Mucosa of rectum (tissue), 2 donors: ENCODE measurements around the gene TNPO3.

Experiments used
- H3K27ac ChIP-seq, 2 donors: one replicate each; pipeline ENCODE4 v1.7.0; 2013; ENCODE audit warnings: inconsistent platforms in 2 of 2, low read depth in 2 of 2, low read length in 2 of 2
- H3K27me3 ChIP-seq, 2 donors: one replicate each; pipeline ENCODE4 v1.7.0; 2013; ENCODE audit warnings: low read length in 2 of 2; ENCODE audit not compliant: control insufficient read depth in 2 of 2, insufficient read depth in 2 of 2
- H3K36me3 ChIP-seq, 2 donors: one replicate each; pipeline ENCODE4 v1.7.0; 2013; ENCODE audit warnings: low read length in 2 of 2; ENCODE audit not compliant: control insufficient read depth in 2 of 2, insufficient read depth in 2 of 2
- H3K4me1 ChIP-seq, 2 donors: one replicate each; pipeline ENCODE4 v1.7.0; 2013; ENCODE audit warnings: low read length in 2 of 2, mild to moderate bottlenecking in 1 of 2; ENCODE audit not compliant: control insufficient read depth in 2 of 2, insufficient read depth in 2 of 2
- H3K4me3 ChIP-seq, 2 donors: one replicate each; pipeline ENCODE4 v1.7.0; 2013; ENCODE audit warnings: low read length in 2 of 2
- H3K9ac ChIP-seq, 2 donors: one replicate each; pipeline ENCODE4 v1.7.0; 2013; ENCODE audit warnings: low read length in 2 of 2, low read depth in 1 of 2, mild to moderate bottlenecking in 1 of 2
- H3K9me3 ChIP-seq, 2 donors: one replicate each; pipeline ENCODE4 v1.7.0; 2013; ENCODE audit warnings: low read length in 2 of 2; ENCODE audit not compliant: control insufficient read depth in 2 of 2
- donor health status: healthy.
- donor health status: Normal muscosa, but diverticular disease.

TNPO3 gene

DNA sequence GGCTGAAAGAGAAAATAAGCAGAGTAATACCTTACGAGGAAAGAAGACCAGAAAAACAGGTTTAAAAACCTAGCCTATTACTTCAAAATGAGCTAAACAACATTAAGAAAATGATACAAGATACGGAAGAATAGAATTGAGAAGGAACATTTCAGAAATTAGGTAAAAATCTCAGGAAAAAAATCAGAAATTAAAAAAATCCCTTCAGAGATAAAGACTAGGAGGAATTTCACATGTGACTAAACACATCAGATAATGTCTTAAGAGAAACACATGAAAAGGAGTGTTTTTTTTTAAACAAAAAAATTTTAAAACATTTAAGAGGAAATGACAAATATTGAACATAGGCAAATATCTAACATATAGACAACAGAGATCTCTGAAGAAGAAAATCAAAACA, 33.3 kb downstream of the TNPO3 start:
- peaks cover 0 to 2% of the 10 kb centered on the region in 2 donors for H3K36me3 ChIP-seq
- no peak overlapping the region for H3K27ac ChIP-seq
- no peak overlapping the region for H3K9ac ChIP-seq
- H3K9me3 ChIP-seq = no peaks in the 10 kb centered on the region
- H3K4me1 ChIP-seq = peaks cover 4 to 5% of the 10 kb centered on the region in 2 donors
- H3K27me3 ChIP-seq = no peaks in the 10 kb centered on the region
- no peak overlapping the region for H3K4me3 ChIP-seq

DNA sequence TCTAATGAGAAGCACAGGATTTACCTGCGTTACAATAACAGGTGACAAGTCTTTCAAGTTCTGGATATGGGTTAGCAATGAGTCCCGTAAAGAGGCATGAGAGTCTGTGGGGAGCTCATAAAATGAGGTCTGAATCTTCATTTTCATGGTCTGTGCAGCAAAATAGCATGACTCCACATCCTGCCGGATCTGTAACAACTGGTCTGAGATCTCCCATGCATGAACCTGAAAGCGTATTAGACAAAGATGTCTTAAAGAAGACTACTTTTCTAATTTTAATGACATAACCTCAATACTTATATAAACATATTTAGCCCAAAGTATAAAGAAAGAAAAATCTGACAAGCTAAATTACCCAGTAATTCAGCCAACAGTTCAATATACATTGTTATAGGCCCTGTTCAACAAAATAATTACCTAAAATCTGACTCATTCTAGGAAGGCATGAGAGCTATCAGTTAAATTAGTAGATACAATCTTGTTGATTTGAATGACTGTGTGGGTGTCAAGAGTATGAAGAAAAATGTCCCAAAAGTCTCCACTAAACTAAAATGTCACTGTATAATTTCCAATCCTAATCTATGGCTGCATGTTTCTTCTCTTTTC, 36.9 kb downstream of the TNPO3 start:
- Histone ChIP-seq H3K4me1 (no peaks in the 10 kb centered on the region), H3K36me3 (peaks cover 24 to 26% of the 10 kb centered on the region in 2 donors), H3K27me3 (no peaks in the 10 kb centered on the region), H3K4me3 (no peak overlapping the region), H3K9ac (no peak overlapping the region), H3K27ac (no peak overlapping the region), H3K9me3 (no peaks in the 10 kb centered on the region)

DNA sequence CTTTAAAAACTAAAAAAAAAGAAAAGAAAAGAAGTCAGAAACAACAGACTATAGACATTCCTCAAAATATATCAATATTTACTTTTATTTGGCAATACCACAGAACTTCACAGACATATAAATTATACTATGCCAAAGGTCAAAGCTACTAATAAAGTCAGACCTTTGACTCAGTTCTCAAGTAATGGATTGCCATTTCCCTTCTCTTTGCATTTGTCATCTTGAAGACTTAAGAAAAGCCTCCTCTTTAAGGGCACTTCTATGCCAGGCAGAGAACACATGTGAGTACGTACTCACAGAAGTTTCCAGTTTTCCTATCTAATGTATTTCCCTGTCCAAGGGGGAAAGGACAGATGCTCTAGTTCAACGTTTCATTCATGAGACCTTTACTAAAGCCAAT, 37.6 kb downstream of the TNPO3 start:
- Histone ChIP-seq H3K9me3 (no peaks in the 10 kb centered on the region), H3K36me3 (peaks cover 24 to 26% of the 10 kb centered on the region in 2 donors), H3K4me1 (no peaks in the 10 kb centered on the region), H3K27ac (no peak overlapping the region), H3K27me3 (no peaks in the 10 kb centered on the region), H3K9ac (no peak overlapping the region), H3K4me3 (no peak overlapping the region)

DNA sequence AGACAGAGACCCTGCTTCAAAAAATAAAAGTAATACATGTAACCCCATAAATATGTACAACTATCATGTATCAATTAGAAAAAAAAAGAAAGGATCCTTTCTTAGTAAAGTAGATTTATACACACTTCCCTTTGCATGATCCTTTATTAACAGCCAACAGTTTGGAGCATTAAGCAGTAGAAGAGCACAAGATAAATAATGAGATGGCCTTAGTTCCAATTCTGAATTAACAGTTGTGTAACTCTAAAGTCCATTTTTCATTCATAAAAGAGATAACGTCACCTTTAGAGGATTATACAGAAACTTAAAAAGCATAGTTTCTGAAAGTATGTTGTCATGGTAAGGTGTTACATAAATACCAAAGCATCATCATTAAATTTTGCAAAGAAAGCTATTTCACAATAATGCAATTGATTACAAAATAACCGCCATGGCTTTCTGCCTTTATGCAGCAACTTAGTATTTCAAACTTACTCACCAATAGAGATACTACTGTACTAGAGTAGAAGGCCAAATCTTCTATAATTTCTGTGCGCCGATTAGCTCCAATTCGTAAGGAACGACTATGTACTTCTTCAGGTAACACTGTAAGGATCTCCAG, 40.3 kb downstream of the TNPO3 start:
- Histone ChIP-seq H3K27me3 (no peaks in the 10 kb centered on the region), H3K4me3 (no peak overlapping the region), H3K9ac (no peak overlapping the region), H3K9me3 (no peaks in the 10 kb centered on the region), H3K27ac (no peak overlapping the region), H3K4me1 (no peaks in the 10 kb centered on the region), H3K36me3 (peaks cover 26 to 29% of the 10 kb centered on the region in 2 donors)

DNA sequence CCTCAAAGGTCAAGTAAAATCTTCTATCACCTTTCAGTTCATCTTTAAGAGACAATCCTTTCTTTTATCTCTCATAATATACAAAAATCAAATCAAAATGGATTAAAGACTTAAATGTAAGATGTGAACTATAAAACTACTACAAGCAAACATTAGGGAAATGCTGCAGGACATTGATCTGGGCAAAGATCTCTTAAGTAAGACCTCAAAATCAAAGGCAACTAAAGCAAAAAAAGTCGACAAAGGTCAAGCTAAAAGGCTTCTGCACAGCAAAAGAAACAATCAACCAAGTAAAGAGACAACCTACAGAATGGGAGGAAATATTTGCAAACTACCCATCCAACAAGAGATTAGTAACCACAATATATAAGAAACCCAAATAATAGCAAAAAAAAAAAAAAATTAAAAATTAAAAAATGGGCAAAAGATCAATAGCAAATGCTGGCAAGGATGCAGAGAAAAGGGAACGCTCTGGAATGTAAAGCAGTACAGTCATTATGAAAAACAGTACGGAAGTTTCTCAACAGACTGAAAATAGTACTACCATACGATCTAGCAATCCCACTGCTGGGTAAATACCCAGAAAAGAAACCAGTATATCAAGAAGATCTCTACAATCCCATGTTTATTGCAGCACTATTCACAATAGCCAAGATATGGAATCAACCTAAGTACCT, 41.7 kb downstream of the TNPO3 start:
- Histone ChIP-seq H3K4me1 (no peaks in the 10 kb centered on the region), H3K9me3 (no peaks in the 10 kb centered on the region), H3K27ac (no peak overlapping the region), H3K9ac (no peak overlapping the region), H3K4me3 (no peak overlapping the region), H3K27me3 (no peaks in the 10 kb centered on the region), H3K36me3 (peaks cover 27 to 30% of the 10 kb centered on the region in 2 donors)

DNA sequence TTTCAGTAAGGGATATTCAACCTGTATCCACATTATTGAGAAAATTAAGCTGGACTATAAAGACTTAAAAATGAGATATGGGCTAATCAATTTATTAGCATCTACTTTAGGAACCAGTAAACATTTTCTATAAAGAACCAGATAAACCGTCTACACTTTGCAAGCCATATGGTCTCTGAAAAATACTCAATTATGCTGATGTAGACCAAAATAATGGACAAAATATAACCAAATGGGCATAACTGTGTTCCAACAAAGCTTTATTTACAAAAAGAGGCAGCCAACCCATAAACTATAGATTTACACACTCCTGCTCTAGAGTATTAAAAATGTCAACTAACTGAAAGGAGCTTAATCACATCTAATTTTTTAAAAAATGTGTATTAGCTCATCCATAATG, 42.3 kb downstream of the TNPO3 start:
- no peak overlapping the region for H3K9ac ChIP-seq

DNA sequence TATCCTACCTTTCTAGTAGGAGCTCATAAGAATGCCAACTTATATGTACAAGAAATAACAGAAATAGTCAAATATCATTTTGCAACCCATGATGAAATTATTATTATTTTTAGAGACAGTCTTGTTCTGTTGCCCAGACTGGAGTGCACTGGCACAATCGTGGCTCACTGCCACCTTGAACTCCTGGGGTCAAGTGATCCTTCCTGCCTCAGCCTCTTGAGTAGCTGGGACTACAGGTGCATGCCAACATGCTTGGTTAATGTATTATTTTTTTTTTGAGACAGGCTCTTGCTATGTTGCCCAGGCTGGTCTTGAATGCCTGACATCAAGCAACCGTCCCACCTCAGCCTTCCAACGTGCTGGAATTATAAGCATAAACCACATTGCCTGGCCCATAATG, 44.8 kb downstream of the TNPO3 start:
- H3K36me3 ChIP-seq = peaks cover 19 to 23% of the 10 kb centered on the region in 2 donors
- no peak overlapping the region for H3K9ac ChIP-seq
- H3K4me1 ChIP-seq = no peaks in the 10 kb centered on the region
- no peak overlapping the region for H3K27ac ChIP-seq
- H3K9me3 ChIP-seq = no peaks in the 10 kb centered on the region
- no peak overlapping the region for H3K4me3 ChIP-seq
- no peaks in the 10 kb centered on the region for H3K27me3 ChIP-seq

More for the DNA sequence above, 42.3 kb downstream of the TNPO3 start:
- Histone ChIP-seq H3K27me3 (no peaks in the 10 kb centered on the region), H3K9me3 (no peaks in the 10 kb centered on the region), H3K36me3 (peaks cover 27 to 30% of the 10 kb centered on the region in 2 donors), H3K4me3 (no peak overlapping the region), H3K27ac (no peak overlapping the region), H3K4me1 (no peaks in the 10 kb centered on the region)

DNA sequence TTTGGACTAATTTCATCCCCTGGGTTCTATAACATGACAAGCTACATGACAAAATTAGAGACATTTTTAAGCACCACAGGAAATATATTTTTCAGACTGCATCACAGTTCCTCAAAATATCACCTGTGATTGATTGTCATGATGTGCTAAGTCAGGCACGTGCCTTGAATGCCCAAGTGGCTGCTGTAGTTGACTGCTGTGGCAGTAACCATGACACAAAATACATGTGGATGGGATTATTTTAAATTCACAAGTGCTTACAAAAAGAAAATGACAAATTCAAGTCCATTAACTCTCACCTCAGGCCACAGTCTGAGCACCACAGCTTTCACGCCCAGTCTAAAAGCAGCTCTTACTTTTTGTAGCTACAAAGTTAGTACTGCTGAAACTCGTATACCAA, 45.5 kb downstream of the TNPO3 start:
- Histone ChIP-seq H3K9ac (no peak overlapping the region), H3K4me3 (no peak overlapping the region), H3K36me3 (peaks cover 16 to 21% of the 10 kb centered on the region in 2 donors), H3K4me1 (no peaks in the 10 kb centered on the region), H3K27ac (no peak overlapping the region), H3K27me3 (no peaks in the 10 kb centered on the region), H3K9me3 (no peaks in the 10 kb centered on the region)

DNA sequence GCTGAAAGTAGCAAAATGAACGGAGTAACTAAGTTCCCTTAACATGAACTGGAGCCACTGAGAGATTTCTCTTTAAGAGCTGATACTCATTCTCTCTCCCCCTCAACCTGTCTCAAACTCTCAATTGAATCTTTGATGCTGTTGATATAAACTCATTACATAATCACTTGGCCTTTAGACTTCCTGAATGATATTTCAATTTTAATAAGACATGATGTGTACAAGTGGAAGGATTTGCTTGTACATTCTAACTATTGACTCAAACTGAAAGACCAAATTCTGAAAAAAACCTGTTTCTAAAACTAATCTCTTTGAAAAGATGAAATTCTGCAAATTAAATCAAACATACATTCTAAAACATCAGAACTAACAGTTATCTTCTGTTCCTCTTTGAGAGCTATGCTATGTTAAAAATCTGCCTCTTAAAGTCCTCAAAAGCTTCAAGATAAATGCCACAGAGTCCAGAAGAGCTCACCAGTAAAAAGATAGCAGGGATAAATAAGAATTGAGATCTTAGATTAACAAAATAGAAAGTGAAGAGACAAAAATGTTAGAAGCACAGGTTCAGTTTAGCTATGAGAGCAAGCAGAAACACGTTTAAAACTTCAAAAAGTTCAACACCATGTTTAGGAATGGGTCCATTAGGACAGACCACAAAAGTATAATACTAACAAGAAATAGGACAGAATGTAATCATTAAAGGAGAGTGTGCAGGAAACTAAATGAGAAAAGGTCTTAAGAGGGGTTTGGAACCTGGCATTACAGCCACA, 46.1 kb downstream of the TNPO3 start:
- H3K9ac ChIP-seq = peak overlapping the region in 1 of 2 donors; percentile 17
- peaks cover 17 to 18% of the 10 kb centered on the region in 2 donors for H3K36me3 ChIP-seq
- no peaks in the 10 kb centered on the region for H3K27me3 ChIP-seq
- H3K4me3 ChIP-seq = no peak overlapping the region
- no peaks in the 10 kb centered on the region for H3K4me1 ChIP-seq
- no peaks in the 10 kb centered on the region for H3K9me3 ChIP-seq
- no peak overlapping the region for H3K27ac ChIP-seq

DNA sequence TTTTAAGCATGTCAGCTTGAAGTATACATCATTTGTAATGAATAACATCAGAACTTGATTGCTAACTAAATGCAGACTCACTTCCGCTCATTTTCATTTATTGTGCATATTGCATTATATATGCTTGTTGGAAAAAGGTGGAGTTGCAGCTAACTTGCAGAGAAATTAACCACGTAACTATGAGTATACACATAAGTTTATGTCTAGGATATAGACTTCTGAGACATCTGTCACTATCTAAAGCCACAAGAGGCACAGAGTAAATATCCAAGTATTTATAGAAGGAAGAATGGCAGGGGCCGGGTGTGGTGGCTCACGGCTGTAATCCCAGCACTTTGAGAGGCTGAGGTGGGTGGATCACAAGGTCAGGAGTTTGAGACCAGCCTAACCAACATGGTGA, 47.3 kb downstream of the TNPO3 start:
- Histone ChIP-seq H3K4me1 (no peaks in the 10 kb centered on the region), H3K27ac (peak overlapping the region in 1 of 2 donors; percentile 11), H3K9ac (no peak overlapping the region), H3K27me3 (no peaks in the 10 kb centered on the region), H3K36me3 (peaks cover 13 to 19% of the 10 kb centered on the region in 2 donors), H3K9me3 (no peaks in the 10 kb centered on the region), H3K4me3 (no peak overlapping the region)
